Neural progenitor cell (in vitro differentiated cells): ENCODE results near the gene JMJD8. TPM values are rescaled to one million over a fixed set of nuclear protein-coding genes. Genes with fewer than 3 reads are reported as not detected.
A peak's percentile ranks its signal among the peaks of the same experiment; 100 is the strongest.

Experiments
- DNase-seq: peaks from one replicate; pipeline ENCODE4 v3.0.0-alpha.2; 2016; ENCODE audit warnings: low spot score
- H2AFZ ChIP-seq: fragments of 200-600 bp; sonication (generic); replicated peaks from 2 replicates; pipeline ENCODE4 v1.6.1; 2016; ENCODE audit warnings: antibody characterized with exemption
- H3F3A ChIP-seq: fragments of 200-600 bp; sonication (generic); 2 replicates; pipeline ENCODE4 v1.6.1; 2016; ENCODE audit warnings: antibody characterized with exemption, low read depth
- H3K27ac ChIP-seq: fragments of 200-600 bp; sonication (generic); 2 replicates; pipeline ENCODE4 v1.5.1; 2016; ENCODE audit warnings: mild to moderate bottlenecking
- H3K27me3 ChIP-seq: fragments of 200-600 bp; sonication (generic); 2 replicates; pipeline ENCODE4 v1.6.1; 2016; ENCODE audit warnings: mild to moderate bottlenecking, moderate library complexity
- H3K36me3 ChIP-seq: fragments of 200-600 bp; sonication (generic); 2 replicates; pipeline ENCODE4 v1.5.1; 2016
- H3K4me1 ChIP-seq: fragments of 200-600 bp; sonication (generic); 2 replicates; pipeline ENCODE4 v1.6.1; 2016; ENCODE audit warnings: mixed run types
- H3K4me2 ChIP-seq: fragments of 200-600 bp; sonication (generic); 2 replicates; pipeline ENCODE4 v1.6.1; 2016
- H3K4me3 ChIP-seq: fragments of 200-600 bp; sonication (generic); 2 replicates; pipeline ENCODE4 v1.5.1; 2016
- H3K79me2 ChIP-seq: fragments of 200-600 bp; sonication (generic); 2 replicates; pipeline ENCODE4 v1.6.1; 2016; ENCODE audit warnings: low read depth
- H3K9ac ChIP-seq: fragments of 200-600 bp; sonication (generic); 2 replicates; pipeline ENCODE4 v1.6.1; 2016
- H3K9me3 ChIP-seq: fragments of 200-600 bp; sonication (generic); 2 replicates; pipeline ENCODE4 v1.5.1; 2016; ENCODE audit warnings: low read depth
- H4K20me1 ChIP-seq: fragments of 200-600 bp; sonication (generic); 2 replicates; pipeline ENCODE4 v1.6.1; 2016; ENCODE audit warnings: low read depth
- H3K27ac Mint-ChIP-seq: 3 replicates; pipeline ENCODE4 v1.8.0; 2021; ENCODE audit warnings: mixed read lengths
- H3K27me3 Mint-ChIP-seq: 2 replicates; pipeline ENCODE4 v1.8.0; 2022; ENCODE audit warnings: low read depth, mild to moderate bottlenecking, inconsistent platforms, moderate library complexity, mixed read lengths; ENCODE audit not compliant: insufficient read depth
- H3K36me3 Mint-ChIP-seq: 3 replicates; pipeline ENCODE4 v1.8.0; 2021; ENCODE audit warnings: mixed read lengths
- H3K4me1 Mint-ChIP-seq: 3 replicates; pipeline ENCODE4 v1.8.0; 2021; ENCODE audit warnings: mixed read lengths
- H3K4me3 Mint-ChIP-seq: 3 replicates; pipeline ENCODE4 v1.8.0; 2021; ENCODE audit warnings: mild to moderate bottlenecking, moderate library complexity, mixed read lengths
- H3K9me3 Mint-ChIP-seq: 3 replicates; pipeline ENCODE4 v1.8.0; 2020; ENCODE audit warnings: mixed read lengths
- CTCF ChIP-seq: fragments of 200-600 bp; sonication (generic); IDR thresholded peaks from 2 replicates; pipeline ENCODE4 v1.5.1; 2017; ENCODE audit warnings: antibody characterized with exemption, mild to moderate bottlenecking
- EZH2 ChIP-seq: fragments of 200-600 bp; sonication (generic); IDR thresholded peaks from 2 replicates; pipeline ENCODE4 v1.6.1; 2017; ENCODE audit warnings: antibody characterized with exemption, mild to moderate bottlenecking, moderate library complexity
- EZH2phosphoT487 ChIP-seq: fragments of 200-600 bp; sonication (generic); IDR thresholded peaks from 2 replicates; pipeline ENCODE4 v1.6.1; 2017; ENCODE audit warnings: antibody characterized with exemption
- total RNA-seq: library from RNA; depleted of rRNA; stranded (reverse); fragments of >200 nt; gene quantifications from 2 replicates; pipeline ENCODE4 v1.2.3, GENCODE V29; 2015; ENCODE audit warnings: low replicate concordance

JMJD8 gene
- total RNA-seq, 1 donor from 2014 or later: 32.1 TPM

GRCh38 chr16:708959-709358 lies 24.8 kb upstream of the JMJD8 start:
- Histone ChIP-seq H3K4me1 (peaks cover 6% of the 10 kb centered on the region), H4K20me1 (peaks cover 38% of the 10 kb centered on the region), H3K9ac (no peak overlapping the region), H2AFZ (no peak overlapping the region), H3K36me3 (no peaks in the 10 kb centered on the region), H3K27me3 (peaks cover 99% of the 10 kb centered on the region), H3K27ac (no peak overlapping the region), H3K4me2 (no peak overlapping the region), H3F3A (peaks cover 34% of the 10 kb centered on the region), H3K79me2 (no peaks in the 10 kb centered on the region), H3K9me3 (no peaks in the 10 kb centered on the region), H3K4me3 (no peak overlapping the region)
- Mint-ChIP-seq H3K9me3 (no peaks in the 10 kb centered on the region), H3K4me3 (peak overlapping the region; percentile 78), H3K36me3 (no peaks in the 10 kb centered on the region), H3K27me3 (peaks cover 35% of the 10 kb centered on the region), H3K27ac (no peak overlapping the region), H3K4me1 (peaks cover 38% of the 10 kb centered on the region)
- no peak for DNase-seq
- TF ChIP-seq EZH2phosphoT487 (no peak), EZH2 (no peak), CTCF (no peak)

- peaks cover 48% of the 10 kb centered on the region for H4K20me1 ChIP-seq
- peaks cover 29% of the 10 kb centered on the region for H3F3A ChIP-seq
- H3K36me3 ChIP-seq: no peaks in the 10 kb centered on the region
- H2AFZ ChIP-seq: no peak overlapping the region
- H3K9ac ChIP-seq: no peak overlapping the region
- TF ChIP-seq CTCF (no peak), EZH2 (no peak), EZH2phosphoT487 (no peak)
- H3K79me2 ChIP-seq: no peaks in the 10 kb centered on the region
- Mint-ChIP-seq H3K4me1 (peaks cover 34% of the 10 kb centered on the region), H3K27ac (no peak overlapping the region), H3K27me3 (peaks cover 39% of the 10 kb centered on the region), H3K36me3 (no peaks in the 10 kb centered on the region), H3K9me3 (no peaks in the 10 kb centered on the region), H3K4me3 (peak overlapping the region; percentile 63)
- DNase-seq: no peak
- H3K4me3 ChIP-seq: no peak overlapping the region
- peaks cover 99% of the 10 kb centered on the region for H3K27me3 ChIP-seq
- H3K27ac ChIP-seq: no peak overlapping the region
- no peaks in the 10 kb centered on the region for H3K9me3 ChIP-seq
- no peak overlapping the region for H3K4me2 ChIP-seq
- H3K4me1 ChIP-seq: peaks cover 6% of the 10 kb centered on the region
Measured at GRCh38 chr16:708019-708418, 23.9 kb upstream of the JMJD8 start.

- Histone ChIP-seq H3K27ac (no peak overlapping the region), H3F3A (peaks cover 20% of the 10 kb centered on the region), H3K36me3 (no peaks in the 10 kb centered on the region), H3K27me3 (peaks cover 99% of the 10 kb centered on the region), H4K20me1 (peaks cover 57% of the 10 kb centered on the region), H3K4me3 (no peak overlapping the region), H3K4me1 (peaks cover 6% of the 10 kb centered on the region), H2AFZ (no peak overlapping the region), H3K9ac (no peak overlapping the region), H3K79me2 (no peaks in the 10 kb centered on the region), H3K9me3 (no peaks in the 10 kb centered on the region), H3K4me2 (no peak overlapping the region)
- Mint-ChIP-seq H3K27ac (no peak overlapping the region), H3K36me3 (no peaks in the 10 kb centered on the region), H3K27me3 (peaks cover 47% of the 10 kb centered on the region), H3K4me1 (peaks cover 28% of the 10 kb centered on the region), H3K4me3 (peak overlapping the region; percentile 74), H3K9me3 (no peaks in the 10 kb centered on the region)
- no peak for DNase-seq
- TF ChIP-seq CTCF (no peak), EZH2 (no peak), EZH2phosphoT487 (no peak)
Measured at GRCh38 chr16:707062-707538, 23.0 kb upstream of the JMJD8 start.
